ENCODE results near the gene CPE. TPM values are rescaled to one million over a fixed set of nuclear protein-coding genes. Genes with fewer than 3 reads are reported as not detected.

Gene CPE
- total and polyA plus RNA-seq, 10 of the 15 experiments (the other 5 are each of a cell fraction or from before 2014, with no cell fraction given) = 0.05 to 0.14 TPM; not detected in 8

DNA sequence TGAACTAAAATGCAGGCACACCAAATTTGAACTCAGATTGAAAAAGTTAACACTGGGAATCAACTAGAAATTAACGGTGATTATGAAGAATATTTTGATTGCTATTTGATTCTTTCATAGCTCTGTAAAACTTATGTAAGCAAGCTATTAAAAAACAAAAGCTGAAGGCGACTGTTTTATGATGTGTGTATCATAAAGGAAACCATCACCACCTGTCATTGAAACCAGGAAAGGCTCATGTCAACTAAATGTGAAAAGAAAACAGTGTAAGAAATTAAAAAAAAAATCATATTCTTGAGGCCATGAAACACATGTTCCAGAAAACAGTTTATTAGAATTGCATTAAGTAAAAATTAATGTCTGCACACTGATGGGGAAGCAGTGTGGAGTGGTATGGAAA is 24.2 kb downstream of the CPE start (continued):
- TF ChIP-seq RUNX3 (IDR thresholded peaks at IDR 0.05; ENCODE audit: low read length) (no peak), HDGF (IDR thresholded peaks at IDR 0.05) (no peak), GABPA (IDR thresholded peaks at IDR 0.05; ENCODE audit: low read depth) (no peak), RBBP5 (conservative IDR thresholded peaks at IDR 0.05) (no peak)
- TF ChIP-seq, protein P1, sequence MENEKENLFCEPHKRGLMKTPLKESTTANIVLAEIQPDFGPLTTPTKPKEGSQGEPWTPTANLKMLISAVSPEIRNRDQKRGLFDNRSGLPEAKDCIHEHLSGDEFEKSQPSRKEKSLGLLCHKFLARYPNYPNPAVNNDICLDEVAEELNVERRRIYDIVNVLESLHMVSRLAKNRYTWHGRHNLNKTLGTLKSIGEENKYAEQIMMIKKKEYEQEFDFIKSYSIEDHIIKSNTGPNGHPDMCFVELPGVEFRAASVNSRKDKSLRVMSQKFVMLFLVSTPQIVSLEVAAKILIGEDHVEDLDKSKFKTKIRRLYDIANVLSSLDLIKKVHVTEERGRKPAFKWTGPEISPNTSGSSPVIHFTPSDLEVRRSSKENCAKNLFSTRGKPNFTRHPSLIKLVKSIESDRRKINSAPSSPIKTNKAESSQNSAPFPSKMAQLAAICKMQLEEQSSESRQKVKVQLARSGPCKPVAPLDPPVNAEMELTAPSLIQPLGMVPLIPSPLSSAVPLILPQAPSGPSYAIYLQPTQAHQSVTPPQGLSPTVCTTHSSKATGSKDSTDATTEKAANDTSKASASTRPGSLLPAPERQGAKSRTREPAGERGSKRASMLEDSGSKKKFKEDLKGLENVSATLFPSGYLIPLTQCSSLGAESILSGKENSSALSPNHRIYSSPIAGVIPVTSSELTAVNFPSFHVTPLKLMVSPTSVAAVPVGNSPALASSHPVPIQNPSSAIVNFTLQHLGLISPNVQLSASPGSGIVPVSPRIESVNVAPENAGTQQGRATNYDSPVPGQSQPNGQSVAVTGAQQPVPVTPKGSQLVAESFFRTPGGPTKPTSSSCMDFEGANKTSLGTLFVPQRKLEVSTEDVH (IDR thresholded peaks at IDR 0.05; ENCODE audit: low read depth, partially characterized antibody) = no peak

DNA sequence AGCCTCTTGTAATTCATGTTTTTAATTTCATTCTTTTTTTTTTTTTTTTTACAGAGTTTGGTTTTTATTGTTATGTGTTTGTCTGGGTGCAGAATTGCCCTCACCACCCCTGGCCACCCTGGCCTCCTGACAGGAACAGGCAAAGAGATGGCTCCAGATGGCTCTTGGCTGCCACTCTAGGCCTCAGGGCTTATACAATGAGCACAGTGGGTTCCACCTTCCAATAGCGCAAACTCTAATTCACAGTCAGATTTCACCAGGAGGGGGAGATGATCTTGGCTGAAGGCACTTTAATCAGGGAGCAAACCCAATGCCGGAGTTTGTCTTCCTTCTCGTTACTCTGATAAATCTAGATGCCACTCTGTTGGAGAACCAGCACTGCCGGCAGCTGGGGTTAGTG is 24.8 kb downstream of the CPE start:
- intact Hi-C loops (cut with micrococcal nuclease; ENCODE audit: unreplicated experiment) = no loop called here
- no peaks in the 10 kb centered on the region for H3K9me3 ChIP-seq (replicated peaks; ENCODE audit: control insufficient read depth, insufficient read depth, low read length)
- ChIA-PET SMC1A (ENCODE audit: uncharacterized antibody, unreplicated experiment) (interaction anchor here (0.8 kb wide), 1 partner anchor 252 kb away, joined by 3 read pairs; no protein-coding TSS in a partner anchor), CTCF (no interaction called here), RAD21 (ENCODE audit: unreplicated experiment) (interaction anchor here (2.0 kb wide), 1 partner anchor 272 kb away, joined by 5 read pairs; no protein-coding TSS in a partner anchor), POLR2A (no interaction called here)
- no peaks in the 10 kb centered on the region for H3K36me3 ChIP-seq (ENCODE audit: control insufficient read depth in 2 of 2, insufficient read depth in 2 of 2, low read length in 1 of 2)
- DNase-seq (ENCODE audit: low read depth, low spot score) = no peak
- no peaks in the 10 kb centered on the region for H3K4me1 ChIP-seq (ENCODE audit: control insufficient read depth, insufficient read depth, low read length)
- BruUV-seq (replicated peaks) = no TSS peak
- no peak overlapping the region for H3K9ac ChIP-seq (ENCODE audit: control insufficient read depth, insufficient read depth, low read length)
- WGBS (ENCODE audit: insufficient coverage, insufficient replicate concordance, low lambda C conversion rate, missing lambda C conversion rate) = 55% methylated on average over 4 of the region's 4 CpGs
- no peak overlapping the region for H2AFZ ChIP-seq (ENCODE audit: control insufficient read depth, low read depth, low read length)
- H3K79me2 ChIP-seq (ENCODE audit: control insufficient read depth, insufficient read depth, low read length) = no peaks in the 10 kb centered on the region
- ATAC-seq = no peak
- no peak overlapping the region for H3K27ac ChIP-seq (ENCODE audit: control insufficient read depth, insufficient read depth)
- in situ Hi-C loops (cut with MboI) = no loop called here
- no peak for FAIRE-seq
- H4K20me1 ChIP-seq (ENCODE audit: control insufficient read depth, insufficient read depth) = no peaks in the 10 kb centered on the region
- no peak overlapping the region for H3K4me2 ChIP-seq (ENCODE audit: control insufficient read depth, insufficient read depth)
- peaks cover 0 to 2% of the 10 kb centered on the region in 2 experiments; a peak in 3 of 4 replicates for H3K27me3 ChIP-seq (replicated peaks in 1 of 2; ENCODE audit: control insufficient read depth in 2 of 2, insufficient read depth in 2 of 2, low read length in 1 of 2)
- no peak overlapping the region for H3K4me3 ChIP-seq
- TF ChIP-seq, protein P2, sequence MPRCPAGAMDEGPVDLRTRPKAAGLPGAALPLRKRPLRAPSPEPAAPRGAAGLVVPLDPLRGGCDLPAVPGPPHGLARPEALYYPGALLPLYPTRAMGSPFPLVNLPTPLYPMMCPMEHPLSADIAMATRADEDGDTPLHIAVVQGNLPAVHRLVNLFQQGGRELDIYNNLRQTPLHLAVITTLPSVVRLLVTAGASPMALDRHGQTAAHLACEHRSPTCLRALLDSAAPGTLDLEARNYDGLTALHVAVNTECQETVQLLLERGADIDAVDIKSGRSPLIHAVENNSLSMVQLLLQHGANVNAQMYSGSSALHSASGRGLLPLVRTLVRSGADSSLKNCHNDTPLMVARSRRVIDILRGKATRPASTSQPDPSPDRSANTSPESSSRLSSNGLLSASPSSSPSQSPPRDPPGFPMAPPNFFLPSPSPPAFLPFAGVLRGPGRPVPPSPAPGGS (IDR thresholded peaks at IDR 0.05; ENCODE audit: borderline replicate concordance, insufficient read depth, low read depth, low read length, poor library complexity, severe bottlenecking) = no peak
- no peak for TF ChIP-seq ZNF217 (IDR thresholded peaks at IDR 0.05)
- no peak for TF ChIP-seq EP300 (IDR thresholded peaks at IDR 0.05; ENCODE audit: borderline replicate concordance in 1 of 2, control insufficient read depth in 1 of 2, low read depth in 2 of 2, low read length in 2 of 2)
- TF ChIP-seq MEF2B (IDR thresholded peaks at IDR 0.05; ENCODE audit: partially characterized antibody, poor library complexity, severe bottlenecking) = no peak
- TF ChIP-seq, protein P3, sequence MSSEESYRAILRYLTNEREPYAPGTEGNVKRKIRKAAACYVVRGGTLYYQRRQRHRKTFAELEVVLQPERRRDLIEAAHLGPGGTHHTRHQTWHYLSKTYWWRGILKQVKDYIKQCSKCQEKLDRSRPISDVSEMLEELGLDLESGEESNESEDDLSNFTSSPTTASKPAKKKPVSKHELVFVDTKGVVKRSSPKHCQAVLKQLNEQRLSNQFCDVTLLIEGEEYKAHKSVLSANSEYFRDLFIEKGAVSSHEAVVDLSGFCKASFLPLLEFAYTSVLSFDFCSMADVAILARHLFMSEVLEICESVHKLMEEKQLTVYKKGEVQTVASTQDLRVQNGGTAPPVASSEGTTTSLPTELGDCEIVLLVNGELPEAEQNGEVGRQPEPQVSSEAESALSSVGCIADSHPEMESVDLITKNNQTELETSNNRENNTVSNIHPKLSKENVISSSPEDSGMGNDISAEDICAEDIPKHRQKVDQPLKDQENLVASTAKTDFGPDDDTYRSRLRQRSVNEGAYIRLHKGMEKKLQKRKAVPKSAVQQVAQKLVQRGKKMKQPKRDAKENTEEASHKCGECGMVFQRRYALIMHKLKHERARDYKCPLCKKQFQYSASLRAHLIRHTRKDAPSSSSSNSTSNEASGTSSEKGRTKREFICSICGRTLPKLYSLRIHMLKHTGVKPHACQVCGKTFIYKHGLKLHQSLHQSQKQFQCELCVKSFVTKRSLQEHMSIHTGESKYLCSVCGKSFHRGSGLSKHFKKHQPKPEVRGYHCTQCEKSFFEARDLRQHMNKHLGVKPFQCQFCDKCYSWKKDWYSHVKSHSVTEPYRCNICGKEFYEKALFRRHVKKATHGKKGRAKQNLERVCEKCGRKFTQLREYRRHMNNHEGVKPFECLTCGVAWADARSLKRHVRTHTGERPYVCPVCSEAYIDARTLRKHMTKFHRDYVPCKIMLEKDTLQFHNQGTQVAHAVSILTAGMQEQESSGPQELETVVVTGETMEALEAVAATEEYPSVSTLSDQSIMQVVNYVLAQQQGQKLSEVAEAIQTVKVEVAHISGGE (CRISPR knock-in tag; IDR thresholded peaks at IDR 0.05) = no peak
- TF ChIP-seq STAT1 (conservative IDR thresholded peaks at IDR 0.05) = no peak
- TF ChIP-seq TBL1XR1 (IDR thresholded peaks at IDR 0.05; ENCODE audit: low read depth, low read length) = no peak
- no peak for TF ChIP-seq ZNF274 (IDR thresholded peaks at IDR 0.05; ENCODE audit: insufficient read depth, insufficient read length)
- TF ChIP-seq YBX1 (IDR thresholded peaks at IDR 0.05) = no peak
- TF ChIP-seq BHLHE40 (IDR thresholded peaks at IDR 0.05; ENCODE audit: borderline replicate concordance in 1 of 2, low read depth in 2 of 2, low read length in 1 of 2) = no peak
- TF ChIP-seq MYB (IDR thresholded peaks at IDR 0.05; ENCODE audit: borderline replicate concordance, low read depth, low read length) = no peak

Data from GM12878 (cell line).